HepG2 (cell line): ENCODE measurements around the gene OR51E2. TPM values are rescaled to one million over a fixed set of nuclear protein-coding genes. Genes with fewer than 3 reads are reported as not detected.

ENCODE experiments used
- ATAC-seq: fragments of 200-7000 bp; cut with Tn5 transposase; 3 replicates; pipeline ENCODE4 v1.9.1; 2020; ENCODE audit warnings: mild to moderate bottlenecking, moderate library complexity
- BruUV-seq: library from RNA; stranded (reverse); fragments of 400-500 nt; replicated peaks from 2 replicates; lab custom pipeline; 2021; lab: Mats Ljungman, UMichigan
- CTCF ChIA-PET: fragments of 300-600 bp; formaldehyde crosslinking; extraction: SDS; loops from one replicate; lab custom pipeline; 2021; ENCODE audit warnings: low total read pairs, inconsistent platforms, low intra/inter-chr PET ratio; lab: Yijun Ruan, JAX
- POLR2A ChIA-PET: fragments of 350-600 bp; sonication (Branson Sonifier 250); formaldehyde crosslinking; loops from one replicate; lab custom pipeline; 2020; ENCODE audit warnings: antibody characterized with exemption, inconsistent platforms; lab: Yijun Ruan, JAX
- DNase-seq: peaks from one replicate; pipeline ENCODE4 v3.0.0-alpha.2; 2015; ENCODE audit warnings: low spot score
- FAIRE-seq: peaks from 3 replicates; lab custom pipeline; 2011; peaks lifted over from hg19 to GRCh38; lab: Jason Lieb, UNC
- H2AFZ ChIP-seq: one replicate; pipeline ENCODE4 v1.6.1; 2011; ENCODE audit warnings: low read length, inconsistent platforms
- H3K27ac ChIP-seq: fragments of 300-600 bp; 3 replicates; pipeline ENCODE4 v1.8.0; 2011; ENCODE audit warnings: mixed run types, mild to moderate bottlenecking, mixed read lengths, low read length, inconsistent platforms; ENCODE audit not compliant: insufficient read depth; ENCODE audit errors: extremely low read length
- H3K27me3 ChIP-seq, 2 experiments: fragments of 200-600 bp in 1 of 2; 2 replicates in 1 of 2; 3 replicates in 1 of 2; pipeline versions ENCODE4 v1.6.0 to v1.8.0; 2011; ENCODE audit warnings: low read length in 2 of 2, mild to moderate bottlenecking in 2 of 2, moderate library complexity in 2 of 2, inconsistent platforms in 1 of 2; ENCODE audit not compliant: insufficient read depth in 2 of 2, control insufficient read depth in 1 of 2
- H3K36me3 ChIP-seq, 2 experiments: fragments of 200-600 bp in 1 of 2; replicated peaks in 1 of 2; 2 replicates in 1 of 2; 3 replicates in 1 of 2; pipeline versions ENCODE4 v1.5.1 to v1.8.0; 2011; ENCODE audit warnings: low read length in 2 of 2, inconsistent platforms in 1 of 2; ENCODE audit not compliant: insufficient read depth in 2 of 2, control insufficient read depth in 1 of 2
- H3K4me1 ChIP-seq: 2 replicates; pipeline ENCODE4 v1.5.1; 2012; ENCODE audit warnings: low read length, inconsistent platforms; ENCODE audit not compliant: insufficient read depth
- H3K4me2 ChIP-seq: 2 replicates; pipeline ENCODE4 v1.6.0; 2011; ENCODE audit warnings: low read depth, low read length, inconsistent platforms
- H3K4me3 ChIP-seq, 3 experiments: fragments of 200-600 bp in 1 of 3; sonication (generic), shearing (Covaris generic) in 1 of 3; replicated peaks in 1 of 3; 2 replicates each; pipeline ENCODE4 v1.5.1; 2011 to 2016; ENCODE audit warnings: low read length in 3 of 3, inconsistent platforms in 2 of 3, low read depth in 2 of 3, mild to moderate bottlenecking in 2 of 3, control low read depth in 1 of 3, mixed read lengths in 1 of 3; ENCODE audit not compliant: insufficient read depth in 1 of 3
- H3K79me2 ChIP-seq: one replicate; pipeline ENCODE4 v1.6.1; 2011; ENCODE audit warnings: low read length, inconsistent platforms; ENCODE audit not compliant: insufficient read depth
- H3K9ac ChIP-seq: 2 replicates; pipeline ENCODE4 v1.6.0; 2011; ENCODE audit warnings: mild to moderate bottlenecking, low read depth, low read length, inconsistent platforms; ENCODE audit not compliant: insufficient read depth
- H3K9me3 ChIP-seq: 2 replicates; pipeline ENCODE4 v1.5.1; 2012; ENCODE audit warnings: mild to moderate bottlenecking, low read length
- H4K20me1 ChIP-seq: 2 replicates; pipeline ENCODE4 v1.6.0; 2011; ENCODE audit warnings: inconsistent platforms, mild to moderate bottlenecking, low read length, moderate library complexity; ENCODE audit not compliant: insufficient read depth
- BRD4 ChIP-seq: sonication (generic); formaldehyde crosslinking; IDR thresholded peaks from 2 replicates; pipeline ENCODE4 v1.4.0; 2020; ENCODE audit warnings: missing genetic modification reagents
- CCAR2 ChIP-seq: fragments of 200-400 bp; formaldehyde crosslinking; optimal IDR thresholded peaks from 2 replicates; pipeline ENCODE3; 2018; ENCODE audit warnings: low read depth, mild to moderate bottlenecking, low read length, moderate library complexity
- FIP1L1 ChIP-seq: fragments of 200-400 bp; formaldehyde crosslinking; IDR thresholded peaks from 2 replicates; pipeline ENCODE4 v1.6.1; 2018; ENCODE audit warnings: low read depth, mild to moderate bottlenecking, low read length, moderate library complexity, borderline replicate concordance; ENCODE audit not compliant: insufficient read depth
- GTF2F1 ChIP-seq: fragments of 150-350 bp; IDR thresholded peaks from 2 replicates; pipeline ENCODE4 v1.6.1; 2014; ENCODE audit warnings: low read length
- MAFG ChIP-seq: sonication (generic); formaldehyde crosslinking; IDR thresholded peaks from 2 replicates; pipeline ENCODE4 v1.5.1; 2020; ENCODE audit warnings: mild to moderate bottlenecking, missing genetic modification reagents
- MED8 ChIP-seq: sonication (generic); formaldehyde crosslinking; IDR thresholded peaks from 2 replicates; pipeline ENCODE4 v1.8.1; 2023; ENCODE audit warnings: mild to moderate bottlenecking, missing genetic modification reagents; ENCODE audit not compliant: insufficient replicate concordance
- NCOA5 ChIP-seq: sonication (generic); formaldehyde crosslinking; IDR thresholded peaks from 2 replicates; pipeline ENCODE4 v1.4.0; 2020; ENCODE audit warnings: missing genetic modification reagents
- NFIC ChIP-seq: IDR thresholded peaks from 2 replicates; pipeline ENCODE4 v1.6.1; 2012; ENCODE audit warnings: mild to moderate bottlenecking, low read length, inconsistent platforms
- SIX4 ChIP-seq: sonication (generic); formaldehyde crosslinking; IDR thresholded peaks from 2 replicates; pipeline ENCODE4 v1.4.0; 2020; ENCODE audit warnings: missing genetic modification reagents
- SRSF9 ChIP-seq: fragments of 200-400 bp; formaldehyde crosslinking; IDR thresholded peaks from 2 replicates; pipeline ENCODE4 v1.6.1; 2018; ENCODE audit warnings: borderline replicate concordance, mild to moderate bottlenecking, low read depth, low read length; ENCODE audit not compliant: insufficient read depth, poor library complexity, severe bottlenecking
- SRY ChIP-seq: sonication (generic); formaldehyde crosslinking; IDR thresholded peaks from 2 replicates; pipeline ENCODE4 v1.8.0; 2022; ENCODE audit warnings: mild to moderate bottlenecking, missing genetic modification reagents
- TAF1 ChIP-seq: sonication (generic); formaldehyde crosslinking; IDR thresholded peaks from 2 replicates; pipeline ENCODE4 v1.4.0; 2020; ENCODE audit warnings: missing genetic modification reagents
- ZBTB8A ChIP-seq: sonication (generic); formaldehyde crosslinking; IDR thresholded peaks from 2 replicates; pipeline ENCODE4 v1.4.0; 2020; ENCODE audit warnings: mild to moderate bottlenecking, low read depth, missing genetic modification reagents, borderline replicate concordance
- ZNF24 ChIP-seq: fragments of 450-650 bp; IDR thresholded peaks from 2 replicates; pipeline ENCODE4 v1.6.1; 2017; ENCODE audit warnings: antibody characterized with exemption, mild to moderate bottlenecking
- ZNF446 ChIP-seq: sonication (generic); formaldehyde crosslinking; IDR thresholded peaks from 2 replicates; pipeline ENCODE4 v1.5.0; 2020; ENCODE audit warnings: mild to moderate bottlenecking, missing genetic modification reagents
- ZNF670 ChIP-seq: sonication (generic); formaldehyde crosslinking; IDR thresholded peaks from 2 replicates; pipeline ENCODE4 v1.8.0; 2022; ENCODE audit warnings: mild to moderate bottlenecking, missing genetic modification reagents, borderline replicate concordance
- ZNF75D ChIP-seq: sonication (generic); formaldehyde crosslinking; IDR thresholded peaks from 2 replicates; pipeline ENCODE4 v1.8.1; 2023; ENCODE audit warnings: missing genetic modification reagents, mild to moderate bottlenecking, borderline replicate concordance
- ZNF782 ChIP-seq: sonication (generic); formaldehyde crosslinking; IDR thresholded peaks from 2 replicates; pipeline ENCODE4 v1.4.0; 2020; ENCODE audit warnings: missing genetic modification reagents, mild to moderate bottlenecking, borderline replicate concordance
- WGBS: methylation state at CpG from one replicate; pipeline ENCODE4 v1.1.6; 2017; ENCODE audit warnings: low lambda C conversion rate; 5-methylcytosine and 5-hydroxymethylcytosine counted together
- in situ Hi-C: cut with HindIII; loops from 2 replicates; pipeline ENCODE4 v1.10.0; 2017; ENCODE audit warnings: low pct_unique_long_range_greater_than_20kb; ENCODE audit not compliant: extremely low pct_ligation_motif_present
- intact Hi-C: fragments of 100-400 bp; cut with micrococcal nuclease; formaldehyde crosslinking; loops from one replicate; pipeline ENCODE4 v1.10.0; 2022; ENCODE audit not compliant: unreplicated experiment
- polyA plus RNA-seq, 8 experiments: library from polyadenylated mRNA; depleted of rRNA in 3 of 8; stranded (reverse) in 7 of 8; unstranded in 1 of 8; fragments of >200 nt; fragmentation: Illumina TruSeq in 4 of 8; extraction: Trizol in 4 of 8; gene quantifications; 2 replicates each; pipeline versions ENCODE4 v1.2.1 to v1.2.3, GENCODE V29; 2011 to 2016; ENCODE audit warnings: low read depth in 4 of 8, missing spikeins in 1 of 8, mixed read lengths in 1 of 8; ENCODE audit not compliant: insufficient read depth in 1 of 8
- total RNA-seq, 5 experiments: library from RNA; depleted of rRNA; stranded (reverse); fragments of >200 nt; fragmentation: Illumina TruSeq; extraction: Trizol; gene quantifications; 2 replicates each; pipeline ENCODE4 v1.2.3, GENCODE V29; 2016; ENCODE audit warnings: low read depth in 1 of 5
- TF ChIP-seq, protein P1 (sequence below): sonication (generic); formaldehyde crosslinking; conservative IDR thresholded peaks from 2 replicates; pipeline ENCODE4 v1.4.0; 2020; ENCODE audit warnings: missing genetic modification reagents
- TF ChIP-seq, protein P2 (sequence below): sonication (generic); formaldehyde crosslinking; IDR thresholded peaks from 2 replicates; pipeline ENCODE4 v1.4.0; 2020; ENCODE audit warnings: missing genetic modification reagents; ENCODE audit errors: not compliant biosample characterization
- TF ChIP-seq, protein P3 (sequence below): sonication (generic); formaldehyde crosslinking; IDR thresholded peaks from 2 replicates; pipeline ENCODE4 v1.5.0; 2020; ENCODE audit warnings: mild to moderate bottlenecking, missing genetic modification reagents

OR51E2 gene
- total and polyA plus RNA-seq, 2 of the 13 experiments (the other 11 are each of a cell fraction or from before 2014, with no cell fraction given), result not detected

DNA sequence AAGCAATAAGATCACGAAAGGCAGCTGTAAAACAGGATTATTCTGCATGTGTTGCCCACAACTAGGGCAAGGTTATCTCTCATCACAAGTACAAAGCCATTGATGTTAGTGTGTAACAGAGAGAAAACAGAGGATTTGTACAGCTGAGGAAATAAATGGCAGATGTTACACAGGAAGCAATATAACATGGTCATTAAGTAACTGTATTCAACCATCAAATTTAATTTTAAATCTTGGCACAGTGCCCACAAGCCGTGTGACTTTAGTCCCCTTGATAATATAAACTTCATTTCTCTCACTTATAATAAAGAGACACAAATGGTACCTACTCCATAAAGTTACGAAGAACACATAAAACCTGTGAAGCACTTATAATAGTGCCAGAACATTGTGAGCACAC lies 17.3 kb downstream of the OR51E2 start (continued):
- TF ChIP-seq, protein P1, sequence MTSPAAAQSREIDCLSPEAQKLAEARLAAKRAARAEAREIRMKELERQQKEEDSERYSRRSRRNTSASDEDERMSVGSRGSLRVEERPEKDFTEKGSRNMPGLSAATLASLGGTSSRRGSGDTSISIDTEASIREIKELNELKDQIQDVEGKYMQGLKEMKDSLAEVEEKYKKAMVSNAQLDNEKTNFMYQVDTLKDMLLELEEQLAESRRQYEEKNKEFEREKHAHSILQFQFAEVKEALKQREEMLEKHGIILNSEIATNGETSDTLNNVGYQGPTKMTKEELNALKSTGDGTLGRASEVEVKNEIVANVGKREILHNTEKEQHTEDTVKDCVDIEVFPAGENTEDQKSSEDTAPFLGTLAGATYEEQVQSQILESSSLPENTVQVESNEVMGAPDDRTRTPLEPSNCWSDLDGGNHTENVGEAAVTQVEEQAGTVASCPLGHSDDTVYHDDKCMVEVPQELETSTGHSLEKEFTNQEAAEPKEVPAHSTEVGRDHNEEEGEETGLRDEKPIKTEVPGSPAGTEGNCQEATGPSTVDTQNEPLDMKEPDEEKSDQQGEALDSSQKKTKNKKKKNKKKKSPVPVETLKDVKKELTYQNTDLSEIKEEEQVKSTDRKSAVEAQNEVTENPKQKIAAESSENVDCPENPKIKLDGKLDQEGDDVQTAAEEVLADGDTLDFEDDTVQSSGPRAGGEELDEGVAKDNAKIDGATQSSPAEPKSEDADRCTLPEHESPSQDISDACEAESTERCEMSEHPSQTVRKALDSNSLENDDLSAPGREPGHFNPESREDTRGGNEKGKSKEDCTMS (CRISPR knock-in tag), result no peak
- TF ChIP-seq TAF1 (CRISPR knock-in tag) (no peak), ZNF75D (CRISPR knock-in tag) (no peak), ZNF24 (no peak), NFIC (no peak)

DNA sequence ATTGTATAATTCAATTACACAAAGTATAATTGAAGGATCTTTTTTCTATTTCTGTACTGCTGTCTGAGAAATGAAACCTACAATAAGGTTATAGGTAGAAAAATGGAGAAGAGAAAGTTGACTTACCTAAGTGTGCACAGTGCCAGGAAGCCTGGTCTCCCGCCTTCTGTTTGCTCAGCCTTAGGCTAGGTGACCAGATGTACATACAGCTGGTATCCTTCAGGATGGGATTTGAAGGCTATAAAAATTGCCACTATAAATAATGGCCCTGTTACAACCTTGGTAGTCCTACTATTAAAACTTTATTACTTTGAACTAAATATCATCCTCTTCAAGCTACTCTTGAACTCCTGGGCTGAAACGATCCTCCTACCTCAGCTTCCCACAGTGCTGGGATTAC lies 19.7 kb downstream of the OR51E2 start:
- no TSS peak for BruUV-seq
- no peak for ATAC-seq
- Histone ChIP-seq H3K4me2 (no peak overlapping the region), H3K9ac (no peak overlapping the region), H3K4me1 (no peaks in the 10 kb centered on the region), H3K36me3 (no peaks in the 10 kb centered on the region), H2AFZ (no peak overlapping the region), H4K20me1 (no peaks in the 10 kb centered on the region), H3K9me3 (no peaks in the 10 kb centered on the region), H3K27ac (no peak overlapping the region), H3K4me3 (no peak overlapping the region), H3K79me2 (no peaks in the 10 kb centered on the region), H3K27me3 (peaks cover 0 to 11% of the 10 kb centered on the region in 2 experiments; a peak in 3 of 5 replicates)
- ChIA-PET CTCF (no interaction called here), POLR2A (no interaction called here)
- in situ Hi-C loops (no loop called here), intact Hi-C loops (no loop called here)
- 0% methylated on average over 2 of the region's 2 CpGs for WGBS
- no peak for DNase-seq
- no peak for FAIRE-seq
- TF ChIP-seq ZNF446, result no peak
- TF ChIP-seq SRY (CRISPR knock-in tag), result no peak
- TF ChIP-seq ZBTB8A (CRISPR knock-in tag), result no peak
- TF ChIP-seq SRSF9, result no peak
- TF ChIP-seq, protein P2, sequence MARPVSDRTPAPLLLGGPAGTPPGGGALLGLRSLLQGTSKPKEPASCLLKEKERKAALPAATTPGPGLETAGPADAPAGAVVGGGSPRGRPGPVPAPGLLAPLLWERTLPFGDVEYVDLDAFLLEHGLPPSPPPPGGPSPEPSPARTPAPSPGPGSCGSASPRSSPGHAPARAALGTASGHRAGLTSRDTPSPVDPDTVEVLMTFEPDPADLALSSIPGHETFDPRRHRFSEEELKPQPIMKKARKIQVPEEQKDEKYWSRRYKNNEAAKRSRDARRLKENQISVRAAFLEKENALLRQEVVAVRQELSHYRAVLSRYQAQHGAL (CRISPR knock-in tag), result no peak
- no peak for TF ChIP-seq MED8 (CRISPR knock-in tag)
- no peak for TF ChIP-seq ZNF782 (CRISPR knock-in tag)
- no peak for TF ChIP-seq ZNF670 (CRISPR knock-in tag)
- no peak for TF ChIP-seq MAFG (CRISPR knock-in tag)
- TF ChIP-seq NCOA5 (CRISPR knock-in tag), result no peak
- TF ChIP-seq, protein P3, sequence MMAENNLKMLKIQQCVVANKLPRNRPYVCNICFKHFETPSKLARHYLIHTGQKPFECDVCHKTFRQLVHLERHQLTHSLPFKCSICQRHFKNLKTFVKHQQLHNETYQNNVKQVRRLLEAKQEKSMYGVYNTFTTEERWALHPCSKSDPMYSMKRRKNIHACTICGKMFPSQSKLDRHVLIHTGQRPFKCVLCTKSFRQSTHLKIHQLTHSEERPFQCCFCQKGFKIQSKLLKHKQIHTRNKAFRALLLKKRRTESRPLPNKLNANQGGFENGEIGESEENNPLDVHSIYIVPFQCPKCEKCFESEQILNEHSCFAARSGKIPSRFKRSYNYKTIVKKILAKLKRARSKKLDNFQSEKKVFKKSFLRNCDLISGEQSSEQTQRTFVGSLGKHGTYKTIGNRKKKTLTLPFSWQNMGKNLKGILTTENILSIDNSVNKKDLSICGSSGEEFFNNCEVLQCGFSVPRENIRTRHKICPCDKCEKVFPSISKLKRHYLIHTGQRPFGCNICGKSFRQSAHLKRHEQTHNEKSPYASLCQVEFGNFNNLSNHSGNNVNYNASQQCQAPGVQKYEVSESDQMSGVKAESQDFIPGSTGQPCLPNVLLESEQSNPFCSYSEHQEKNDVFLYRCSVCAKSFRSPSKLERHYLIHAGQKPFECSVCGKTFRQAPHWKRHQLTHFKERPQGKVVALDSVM (CRISPR knock-in tag), result no peak
- no peak for TF ChIP-seq SIX4 (CRISPR knock-in tag)
- TF ChIP-seq BRD4, result no peak
- TF ChIP-seq GTF2F1, result no peak
- no peak for TF ChIP-seq FIP1L1
- no peak for TF ChIP-seq CCAR2
